Esophagus squamous epithelium (tissue), 4 donors: ENCODE measurements around the gene SMYD3.

ENCODE experiments used
- CTCF ChIP-seq, 6 experiments: fragments of 450-650 bp in 4 of 6; fragments of 200-600 bp in 2 of 6; sonication (generic) in 2 of 6; IDR thresholded peaks; one replicate each; pipeline ENCODE4 v1.5.1; 2016 to 2019; ENCODE audit warnings: antibody characterized with exemption in 6 of 6, mild to moderate bottlenecking in 4 of 6, moderate library complexity in 4 of 6
- POLR2A ChIP-seq, 4 donors: fragments of 450-650 bp; IDR thresholded peaks; one replicate each; pipeline ENCODE4 v1.6.1; 2017; ENCODE audit warnings: antibody characterized with exemption in 4 of 4, mild to moderate bottlenecking in 4 of 4, moderate library complexity in 3 of 4

- TF ChIP-seq CTCF (IDR thresholded peaks at IDR 0.05) (no peak), POLR2A (IDR thresholded peaks at IDR 0.05) (no peak)
Measured at GRCh38 chr1:245702346-245702745, 804.7 kb downstream of the SMYD3 start.
